IPS-20b (cell line): ENCODE measurements around the gene GJB6.
"Not testable (repeated sequence)": the region's sequence is repeated elsewhere in the genome, so short reads cannot be mapped to it uniquely, and the experiment has no call there.

Experiments used
- H3K27ac ChIP-seq: one replicate; pipeline ENCODE4 v1.5.1; 2013; ENCODE audit warnings: low read length
- H3K27me3 ChIP-seq: 2 replicates; pipeline ENCODE4 v1.6.1; 2013; ENCODE audit warnings: mild to moderate bottlenecking, low read length, inconsistent platforms; ENCODE audit not compliant: insufficient read depth
- H3K36me3 ChIP-seq: 2 replicates; pipeline ENCODE4 v1.6.1; 2013; ENCODE audit warnings: low read depth, mild to moderate bottlenecking, inconsistent platforms, low read length, moderate library complexity; ENCODE audit not compliant: insufficient read depth
- H3K4me1 ChIP-seq: 2 replicates; pipeline ENCODE4 v1.6.1; 2013; ENCODE audit warnings: mild to moderate bottlenecking, control low read depth, inconsistent platforms, low read length, moderate library complexity; ENCODE audit not compliant: insufficient read depth
- H3K4me3 ChIP-seq: 2 replicates; pipeline ENCODE4 v1.5.1; 2013; ENCODE audit warnings: mild to moderate bottlenecking, low read length, inconsistent platforms
- H3K9ac ChIP-seq: 2 replicates; pipeline ENCODE4 v1.6.1; 2013; ENCODE audit warnings: low read depth, mild to moderate bottlenecking, inconsistent platforms, low read length, moderate library complexity
- H3K9me3 ChIP-seq: 2 replicates; pipeline ENCODE4 v1.6.1; 2013; ENCODE audit warnings: mild to moderate bottlenecking, low read depth, low read length, inconsistent platforms; ENCODE audit not compliant: insufficient read depth

The GJB6 gene

DNA sequence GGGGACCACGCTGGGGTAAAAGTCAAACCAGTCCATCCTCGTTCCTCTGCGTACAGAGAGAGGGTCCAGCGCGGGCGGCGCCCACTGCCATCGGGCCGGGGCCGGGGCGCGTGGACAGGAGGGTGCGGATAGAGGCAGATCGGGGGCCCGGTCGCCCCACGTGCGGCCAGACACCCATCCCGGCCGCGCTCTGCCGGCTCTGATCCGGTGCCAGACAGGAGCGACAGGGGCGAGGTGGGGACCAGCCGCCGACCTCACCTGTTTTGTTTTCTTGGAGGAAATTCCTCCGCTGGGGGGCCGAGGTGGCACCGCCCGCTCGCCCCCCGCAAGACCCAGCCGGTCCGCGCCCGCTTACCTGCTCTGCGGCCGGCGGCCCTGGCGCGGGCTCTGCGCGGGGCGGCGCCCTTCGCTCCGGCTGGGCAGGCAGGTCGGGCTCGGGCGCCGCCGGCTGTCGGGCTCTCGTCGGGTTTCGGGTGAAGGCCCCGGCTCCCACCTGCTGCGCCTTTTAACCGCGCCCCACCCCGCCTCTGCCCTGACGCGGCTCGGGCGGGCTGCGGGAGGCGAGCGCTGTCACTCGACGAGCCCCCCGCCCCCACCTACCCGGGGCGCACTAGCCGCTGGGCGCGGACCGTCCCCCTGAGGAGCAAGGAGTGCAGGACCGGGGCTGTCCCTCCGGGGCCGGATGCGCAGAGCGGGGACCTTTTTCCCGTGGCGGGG is at the start of gene GJB6:
TSS of gene GJB6 (minus strand) at position 481 of the 717 bp plus-strand sequence. CDS start 8,839 bp downstream, outside the sequence.
- Histone ChIP-seq H3K27me3 (peaks cover 84% of the 10 kb centered on the region), H3K27ac (no peak within 1 kb of the TSS), H3K4me3 (peak within 1 kb of the TSS; percentile 61)

GRCh38 chr13:20276901-20277300 is 44.8 kb upstream of the GJB6 start:
- not testable (repeated sequence) for H3K4me1 ChIP-seq

More for the DNA sequence above, at the start of gene GJB6:
- Histone ChIP-seq H3K4me1 (no peaks in the 10 kb centered on the region; the same call in 1 of the 2 replicates), H3K9me3 (no peaks in the 10 kb centered on the region), H3K36me3 (no peaks in the 10 kb centered on the region), H3K9ac (no peak within 1 kb of the TSS)

DNA sequence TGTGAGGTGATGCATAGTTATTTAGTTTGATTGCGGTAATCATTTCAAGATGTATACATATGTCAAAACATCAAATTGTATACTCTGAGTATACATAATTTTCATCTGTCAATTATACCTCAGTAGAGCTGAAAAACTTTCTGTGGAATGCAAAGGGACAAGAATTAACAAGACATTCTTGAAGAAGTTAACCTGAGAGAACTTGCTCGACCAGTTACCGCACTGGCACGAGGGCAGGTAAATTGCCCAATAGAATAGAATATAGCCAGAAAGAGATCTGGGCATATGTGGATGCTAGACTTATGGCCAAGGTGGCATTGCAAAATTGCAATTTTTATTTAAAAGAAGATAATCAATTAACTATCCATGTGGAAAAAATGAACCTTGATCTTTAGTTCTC is 42.3 kb upstream of the GJB6 start:
- no peak overlapping the region for H3K4me3 ChIP-seq
- H3K9ac ChIP-seq = no peak overlapping the region
- no peaks in the 10 kb centered on the region for H3K36me3 ChIP-seq
- H3K9me3 ChIP-seq = no peaks in the 10 kb centered on the region
- no peak overlapping the region for H3K27ac ChIP-seq
- no peaks in the 10 kb centered on the region for H3K27me3 ChIP-seq
- H3K4me1 ChIP-seq = no peaks in the 10 kb centered on the region

More at GRCh38 chr13:20276901-20277300, 44.8 kb upstream of the GJB6 start:
- H3K9me3 ChIP-seq, H3K4me3 ChIP-seq, H3K27ac ChIP-seq, H3K36me3 ChIP-seq, H3K9ac ChIP-seq, H3K27me3 ChIP-seq: not testable (repeated sequence)

- H3K27ac ChIP-seq = no peak overlapping the region
- no peak overlapping the region for H3K9ac ChIP-seq
- H3K4me1 ChIP-seq = no peaks in the 10 kb centered on the region
These were observed 40.6 kb upstream of the GJB6 start for GRCh38 chr13:20272588-20273171.

GRCh38 chr13:20272104-20272503 is 40.0 kb upstream of the GJB6 start:
- H3K27ac ChIP-seq = no peak overlapping the region

More at GRCh38 chr13:20272588-20273171, 40.6 kb upstream of the GJB6 start:
- Histone ChIP-seq H3K4me3 (no peak overlapping the region), H3K27me3 (no peaks in the 10 kb centered on the region), H3K9me3 (no peaks in the 10 kb centered on the region), H3K36me3 (no peaks in the 10 kb centered on the region)

GRCh38 chr13:20271441-20271840 is 39.3 kb upstream of the GJB6 start:
- Histone ChIP-seq H3K27me3 (no peaks in the 10 kb centered on the region), H3K4me3 (no peak overlapping the region), H3K9me3 (no peaks in the 10 kb centered on the region), H3K36me3 (no peaks in the 10 kb centered on the region), H3K9ac (no peak overlapping the region), H3K4me1 (no peaks in the 10 kb centered on the region), H3K27ac (no peak overlapping the region)

More at GRCh38 chr13:20272104-20272503, 40.0 kb upstream of the GJB6 start:
- Histone ChIP-seq H3K27me3 (no peaks in the 10 kb centered on the region), H3K9me3 (no peaks in the 10 kb centered on the region), H3K9ac (no peak overlapping the region), H3K4me1 (no peaks in the 10 kb centered on the region), H3K36me3 (no peaks in the 10 kb centered on the region), H3K4me3 (no peak overlapping the region)

- H3K36me3 ChIP-seq = no peaks in the 10 kb centered on the region
- H3K4me1 ChIP-seq = no peaks in the 10 kb centered on the region
- H3K4me3 ChIP-seq = no peak overlapping the region
- H3K27ac ChIP-seq = no peak overlapping the region
- H3K27me3 ChIP-seq = no peaks in the 10 kb centered on the region
- no peak overlapping the region for H3K9ac ChIP-seq
- no peaks in the 10 kb centered on the region for H3K9me3 ChIP-seq
These were observed 38.2 kb upstream of the GJB6 start for GRCh38 chr13:20270163-20270865.

DNA sequence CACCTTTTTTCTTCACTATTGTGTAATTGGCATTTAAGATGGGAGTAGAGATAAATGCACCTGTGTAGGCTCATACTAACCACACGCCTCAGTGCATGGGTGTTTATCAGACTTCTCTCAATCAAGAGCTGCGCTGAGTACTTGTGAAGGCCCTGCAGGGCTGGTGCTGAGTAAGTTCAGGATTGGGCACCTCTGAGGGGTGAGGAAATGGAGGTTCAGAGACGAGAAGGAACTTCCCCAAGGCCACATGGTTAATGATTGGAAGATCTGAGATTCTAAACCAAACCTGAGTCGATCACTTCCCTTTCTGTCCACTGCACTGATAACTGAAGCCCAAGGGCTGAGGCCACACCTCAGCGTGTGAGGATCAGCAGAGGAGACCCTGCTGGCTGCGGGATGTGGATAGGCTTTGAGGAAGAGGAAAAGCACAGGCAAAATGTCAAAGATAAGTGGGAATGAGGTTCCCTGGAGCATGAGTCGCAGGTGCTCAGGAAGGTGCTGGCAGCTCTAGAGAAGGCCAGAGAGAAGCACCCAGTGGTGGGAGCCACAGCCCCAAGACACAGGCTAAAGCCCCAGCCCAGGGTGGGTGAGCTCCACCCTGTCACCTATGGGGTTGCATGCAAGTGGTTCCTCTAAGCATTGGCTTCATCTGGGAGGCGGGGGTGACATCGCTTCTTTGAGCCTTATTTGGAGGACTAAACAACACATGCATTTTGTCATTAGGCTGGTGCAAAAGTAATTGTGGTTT is 32.3 kb upstream of the GJB6 start:
- no peak overlapping the region for H3K9ac ChIP-seq
- no peak overlapping the region for H3K27ac ChIP-seq
- no peak overlapping the region for H3K4me3 ChIP-seq
- no peaks in the 10 kb centered on the region for H3K9me3 ChIP-seq
- no peaks in the 10 kb centered on the region for H3K36me3 ChIP-seq
- H3K4me1 ChIP-seq = no peaks in the 10 kb centered on the region
- H3K27me3 ChIP-seq = no peaks in the 10 kb centered on the region

GRCh38 chr13:20263393-20264044 is 31.4 kb upstream of the GJB6 start:
- Histone ChIP-seq H3K27ac (no peak overlapping the region), H3K27me3 (no peaks in the 10 kb centered on the region), H3K4me1 (no peaks in the 10 kb centered on the region), H3K9ac (no peak overlapping the region), H3K4me3 (no peak overlapping the region), H3K36me3 (no peaks in the 10 kb centered on the region), H3K9me3 (no peaks in the 10 kb centered on the region)

- Histone ChIP-seq H3K9me3 (no peaks in the 10 kb centered on the region), H3K9ac (no peak overlapping the region), H3K27ac (no peak overlapping the region), H3K4me1 (no peaks in the 10 kb centered on the region), H3K4me3 (no peak overlapping the region), H3K36me3 (no peaks in the 10 kb centered on the region), H3K27me3 (no peaks in the 10 kb centered on the region)
These were observed 26.8 kb upstream of the GJB6 start for GRCh38 chr13:20258963-20259288.

DNA sequence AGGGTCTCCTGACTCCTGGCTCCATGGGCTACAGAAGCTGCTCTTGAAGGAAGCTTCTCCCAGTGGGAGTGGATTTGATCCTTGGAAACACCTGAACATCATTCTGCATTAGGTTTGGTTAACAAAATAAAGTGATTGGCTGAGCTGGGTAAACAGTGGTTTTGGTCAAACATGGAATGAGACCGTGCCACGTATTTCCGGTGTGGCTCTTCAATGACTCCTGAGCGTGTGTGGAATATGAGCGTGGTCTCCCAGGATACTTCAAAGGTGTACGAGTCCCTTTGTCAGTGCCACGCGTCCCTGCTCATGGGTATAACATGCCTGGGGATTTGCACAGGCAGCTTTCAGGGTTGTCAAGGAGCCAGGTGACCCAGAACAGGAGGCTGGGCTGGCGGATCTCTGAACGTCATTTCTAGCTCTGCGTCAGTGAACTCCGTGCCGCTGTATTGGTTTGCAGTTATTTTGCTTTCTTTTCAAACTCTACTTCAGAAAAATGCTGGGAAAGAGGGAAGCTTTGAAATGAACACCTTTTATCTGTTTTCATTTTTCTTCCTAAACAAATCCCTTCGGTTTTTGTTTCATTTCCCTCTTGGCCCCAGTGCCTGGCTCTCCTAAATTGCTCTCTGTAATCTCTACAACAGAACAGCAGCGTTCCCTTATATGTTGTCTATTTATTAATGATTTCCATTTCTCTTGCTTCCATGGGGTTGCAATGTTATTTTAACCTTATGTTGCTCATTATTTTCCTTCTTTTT is 26.3 kb upstream of the GJB6 start:
- Histone ChIP-seq H3K27ac (no peak overlapping the region), H3K9ac (no peak overlapping the region), H3K9me3 (no peaks in the 10 kb centered on the region), H3K4me1 (no peaks in the 10 kb centered on the region), H3K27me3 (no peaks in the 10 kb centered on the region), H3K36me3 (no peaks in the 10 kb centered on the region), H3K4me3 (no peak overlapping the region)
